Left ventricle myocardium inferior (tissue), 1 donor: ENCODE results near the gene IL16. TPM values are rescaled to one million over a fixed set of nuclear protein-coding genes. Genes with fewer than 3 reads are reported as not detected.
A peak's percentile ranks its signal among the peaks of the same experiment; 100 is the strongest.

Experiments used
- DNase-seq: peaks from one replicate; pipeline ENCODE4 v3.0.0-alpha.2; 2020
- H3K27ac ChIP-seq: fragments of 200-600 bp; replicated peaks from 2 replicates; pipeline ENCODE4 v1.8.0; 2021
- H3K27me3 ChIP-seq: fragments of 200-600 bp; 2 replicates; pipeline ENCODE4 v1.8.0; 2021; ENCODE audit warnings: low read depth
- H3K36me3 ChIP-seq: fragments of 200-600 bp; 2 replicates; pipeline ENCODE4 v1.8.0; 2021
- H3K4me1 ChIP-seq: fragments of 200-600 bp; 2 replicates; pipeline ENCODE4 v1.8.0; 2021
- H3K4me3 ChIP-seq: fragments of 200-600 bp; 2 replicates; pipeline ENCODE4 v1.8.0; 2021; ENCODE audit warnings: mild to moderate bottlenecking, moderate library complexity
- H3K9me3 ChIP-seq: fragments of 200-600 bp; replicated peaks from 2 replicates; pipeline ENCODE4 v1.8.0; 2021
- intact Hi-C: fragments of 100-400 bp; cut with micrococcal nuclease; formaldehyde crosslinking; loops from one replicate; pipeline ENCODE4 v1.11.0; 2022
- total RNA-seq: library from RNA; stranded (reverse); fragmentation: NEBNext Ultra II Directional; extraction: Animal tissue kit (Norgen Biotek cat#: 25700); gene quantifications from one replicate; pipeline ENCODE4 v1.2.1, GENCODE V29; 2021
- TF ChIP-seq, protein P1 (sequence below): fragments of 200-600 bp; IDR thresholded peaks from 2 replicates; pipeline ENCODE4 v1.8.0; 2021; ENCODE audit warnings: antibody characterized with exemption, mild to moderate bottlenecking, borderline replicate concordance
- donor health status: DM: no; HTN: yes; CAD: no; lungs with severe emphysema.

Gene IL16
- total RNA-seq, 1 donor from 2014 or later, result 3.8 TPM

DNA sequence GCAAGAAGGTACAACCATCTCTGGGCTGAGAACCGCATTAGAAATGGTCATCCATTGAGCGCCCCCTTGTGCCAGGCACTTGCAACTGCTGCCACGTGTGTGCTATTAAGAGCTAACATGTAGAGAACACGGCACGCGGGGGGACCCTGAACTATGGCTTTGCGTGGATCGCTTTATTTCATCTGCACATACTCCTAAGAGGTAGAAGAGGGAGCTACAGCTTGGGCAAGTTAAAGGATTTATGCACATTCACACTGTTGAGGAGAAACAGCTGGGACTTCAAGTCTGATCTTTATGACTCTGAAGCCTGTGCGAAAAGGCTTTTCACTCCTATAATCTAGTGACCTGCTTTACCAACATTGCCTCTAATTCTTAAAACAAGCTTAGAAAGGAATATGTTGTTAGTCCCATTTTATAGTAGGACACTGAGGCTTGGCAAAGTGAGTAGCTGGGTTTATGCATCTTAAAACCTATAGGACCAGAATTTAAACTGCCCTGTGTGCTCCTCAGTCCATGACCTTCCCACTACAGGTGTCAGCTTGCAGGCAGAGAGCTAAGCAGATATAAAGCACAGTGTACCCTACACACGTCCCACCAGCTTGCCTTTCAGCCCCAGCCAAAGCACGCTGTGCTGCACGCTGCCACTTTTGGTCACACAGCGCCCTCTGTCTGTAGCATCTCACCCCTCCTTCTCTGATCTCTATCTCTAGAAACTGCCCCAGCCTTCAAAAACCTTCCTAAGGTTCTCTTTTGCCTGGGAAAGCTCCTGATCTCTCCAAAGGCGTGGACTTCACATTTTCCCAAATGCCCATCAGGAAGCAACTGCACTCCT lies 69.5 kb downstream of the IL16 start:
- peaks cover 10% of the 10 kb centered on the region for H3K27me3 ChIP-seq
- no peak overlapping the region for H3K27ac ChIP-seq
- peak overlapping the region; percentile 18 for H3K4me3 ChIP-seq
- peaks cover 12% of the 10 kb centered on the region for H3K36me3 ChIP-seq
- peak; percentile 78 for DNase-seq
- no peaks in the 10 kb centered on the region for H3K9me3 ChIP-seq
- TF ChIP-seq, protein P1, sequence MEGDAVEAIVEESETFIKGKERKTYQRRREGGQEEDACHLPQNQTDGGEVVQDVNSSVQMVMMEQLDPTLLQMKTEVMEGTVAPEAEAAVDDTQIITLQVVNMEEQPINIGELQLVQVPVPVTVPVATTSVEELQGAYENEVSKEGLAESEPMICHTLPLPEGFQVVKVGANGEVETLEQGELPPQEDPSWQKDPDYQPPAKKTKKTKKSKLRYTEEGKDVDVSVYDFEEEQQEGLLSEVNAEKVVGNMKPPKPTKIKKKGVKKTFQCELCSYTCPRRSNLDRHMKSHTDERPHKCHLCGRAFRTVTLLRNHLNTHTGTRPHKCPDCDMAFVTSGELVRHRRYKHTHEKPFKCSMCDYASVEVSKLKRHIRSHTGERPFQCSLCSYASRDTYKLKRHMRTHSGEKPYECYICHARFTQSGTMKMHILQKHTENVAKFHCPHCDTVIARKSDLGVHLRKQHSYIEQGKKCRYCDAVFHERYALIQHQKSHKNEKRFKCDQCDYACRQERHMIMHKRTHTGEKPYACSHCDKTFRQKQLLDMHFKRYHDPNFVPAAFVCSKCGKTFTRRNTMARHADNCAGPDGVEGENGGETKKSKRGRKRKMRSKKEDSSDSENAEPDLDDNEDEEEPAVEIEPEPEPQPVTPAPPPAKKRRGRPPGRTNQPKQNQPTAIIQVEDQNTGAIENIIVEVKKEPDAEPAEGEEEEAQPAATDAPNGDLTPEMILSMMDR, result peak; percentile 83
- intact Hi-C loops, result loop anchor here (5.0 to 10.0 kb wide), 3 partner anchors 114 to 271 kb away; no protein-coding TSS in a partner anchor
- peaks cover 20% of the 10 kb centered on the region for H3K4me1 ChIP-seq

DNA sequence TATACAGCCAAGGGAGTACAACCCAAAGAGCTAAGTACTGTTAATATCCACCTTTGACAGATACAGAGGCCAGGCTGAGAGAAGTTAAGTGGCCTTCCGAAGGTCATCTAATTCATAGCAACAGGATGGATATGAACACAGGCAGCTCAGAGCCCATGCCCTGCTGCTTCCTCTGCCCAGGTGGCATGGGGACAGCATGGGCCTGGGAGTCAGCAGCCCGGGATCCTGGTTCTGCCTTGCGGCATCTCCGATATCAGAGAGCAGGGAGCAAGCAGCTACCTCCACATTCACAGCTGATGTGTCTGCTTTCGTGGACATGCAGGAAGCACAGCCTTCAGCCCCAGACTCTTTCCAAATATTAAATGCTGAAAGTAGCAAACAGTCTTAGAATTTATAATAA lies 71.7 kb downstream of the IL16 start:
- intact Hi-C loops, result loop anchor here (5.0 to 10.0 kb wide), 3 partner anchors 116 to 274 kb away; no protein-coding TSS in a partner anchor
- DNase-seq, result no peak

DNA sequence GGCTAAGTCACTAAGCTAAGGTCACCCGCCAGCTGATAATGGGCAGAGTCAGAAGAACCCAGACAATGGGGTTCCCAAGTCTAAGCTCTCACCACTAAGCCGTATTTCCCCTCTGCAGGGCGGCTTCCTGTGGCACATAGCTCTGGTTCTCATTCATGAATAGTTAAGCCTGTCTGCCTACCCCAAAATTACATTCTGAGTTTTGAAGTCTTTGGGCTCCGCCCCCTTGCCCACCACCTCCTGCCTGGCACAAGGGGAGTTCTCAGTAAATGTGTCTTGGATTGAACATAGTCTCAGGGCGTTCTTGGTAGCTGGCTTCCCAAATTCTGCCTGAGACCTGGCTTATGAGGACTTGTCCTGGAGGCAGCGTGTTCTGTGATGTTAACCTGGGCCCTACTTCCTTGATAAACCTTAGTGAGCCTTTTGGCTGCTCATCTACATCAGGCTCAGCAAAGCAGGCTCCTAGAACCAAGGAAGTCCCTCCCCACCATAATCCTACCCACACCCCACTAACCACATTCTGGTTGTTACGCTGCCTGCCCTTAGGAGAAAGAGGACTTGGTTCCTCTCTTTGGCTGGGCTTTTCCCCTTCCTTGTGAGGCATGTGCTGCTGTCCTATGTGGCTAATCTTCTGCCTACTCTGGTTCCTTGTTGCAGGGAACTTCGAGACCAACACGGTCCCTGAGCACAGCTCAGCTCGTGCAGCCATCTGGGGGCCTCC lies 72.4 kb downstream of the IL16 start:
- no peak overlapping the region for H3K27ac ChIP-seq
- no peak for DNase-seq
- no peaks in the 10 kb centered on the region for H3K9me3 ChIP-seq
- peaks cover 20% of the 10 kb centered on the region for H3K4me1 ChIP-seq
- H3K36me3 ChIP-seq, result peaks cover 15% of the 10 kb centered on the region
- no peak overlapping the region for H3K4me3 ChIP-seq
- H3K27me3 ChIP-seq, result peaks cover 3% of the 10 kb centered on the region
- TF ChIP-seq, protein P1, result no peak
- intact Hi-C loops, result loop anchor here (5.0 to 10.0 kb wide), 3 partner anchors 117 to 274 kb away; no protein-coding TSS in a partner anchor

More for the DNA sequence above, 71.7 kb downstream of the IL16 start:
- TF ChIP-seq, protein P1, result no peak
- Histone ChIP-seq H3K4me1 (peaks cover 20% of the 10 kb centered on the region), H3K9me3 (no peaks in the 10 kb centered on the region), H3K4me3 (no peak overlapping the region), H3K27me3 (peaks cover 9% of the 10 kb centered on the region), H3K27ac (no peak overlapping the region), H3K36me3 (peaks cover 12% of the 10 kb centered on the region)

DNA sequence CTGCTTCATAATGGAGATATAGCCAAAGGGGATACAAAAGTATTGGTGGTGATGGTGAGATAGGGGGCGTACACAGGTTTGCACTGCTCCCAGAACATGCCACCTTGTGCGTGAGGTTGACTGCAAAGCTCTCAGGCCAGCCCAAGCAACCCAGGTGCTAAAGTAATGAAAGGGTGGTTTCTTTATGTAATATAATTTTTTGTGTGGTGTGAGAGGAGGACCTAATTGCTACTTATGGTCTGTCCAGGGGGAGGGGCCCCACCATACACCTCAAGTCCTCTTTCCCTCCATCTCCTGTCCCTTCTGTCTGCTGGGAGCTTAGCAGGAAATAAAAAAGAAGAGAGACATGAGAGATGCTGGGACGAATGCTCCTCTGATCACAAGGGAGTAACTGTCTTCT lies 73.5 kb downstream of the IL16 start:
- Histone ChIP-seq H3K27me3 (no peaks in the 10 kb centered on the region), H3K9me3 (no peaks in the 10 kb centered on the region), H3K27ac (no peak overlapping the region), H3K4me1 (peaks cover 18% of the 10 kb centered on the region), H3K36me3 (peaks cover 15% of the 10 kb centered on the region), H3K4me3 (no peak overlapping the region)
- TF ChIP-seq, protein P1, result no peak
- DNase-seq, result no peak
- intact Hi-C loops, result loop anchor here (10.0 kb wide), 1 partner anchor 65 kb away; no protein-coding TSS in a partner anchor

DNA sequence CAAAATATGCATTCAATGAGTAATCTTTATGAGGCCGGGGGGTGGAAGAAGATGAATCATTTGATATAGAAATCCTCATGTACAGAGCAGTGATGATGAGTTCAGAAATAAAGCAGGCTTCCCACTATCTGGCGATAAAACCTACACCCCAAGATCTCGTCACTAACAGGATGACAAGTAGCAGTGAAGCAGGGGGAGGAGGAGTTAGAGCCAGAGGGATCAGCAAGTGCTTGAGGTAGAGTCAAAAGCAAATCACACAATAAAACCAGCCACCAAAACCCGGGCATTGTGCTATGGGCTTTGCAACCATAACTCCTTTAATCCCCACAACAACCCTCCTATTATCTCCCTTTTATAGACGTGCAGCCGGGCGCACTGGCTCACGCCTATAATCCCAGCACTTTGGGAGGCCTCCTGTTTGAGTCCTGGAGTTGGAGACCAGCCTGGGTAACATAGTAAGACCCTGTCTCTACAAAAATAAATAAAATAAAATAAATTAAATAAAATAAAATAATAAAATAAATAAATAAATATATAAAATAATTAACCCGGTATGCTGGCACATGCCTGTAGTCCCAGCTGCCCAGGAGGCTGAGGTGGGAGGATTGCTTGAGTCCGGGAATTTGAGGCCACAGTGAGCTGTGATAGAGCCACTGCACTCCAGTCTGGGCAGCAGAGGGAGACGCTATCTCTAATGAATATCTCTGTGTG lies 74.3 kb downstream of the IL16 start:
- Histone ChIP-seq H3K4me1 (peaks cover 10% of the 10 kb centered on the region), H3K4me3 (no peak overlapping the region), H3K9me3 (no peaks in the 10 kb centered on the region), H3K36me3 (peaks cover 15% of the 10 kb centered on the region), H3K27ac (no peak overlapping the region), H3K27me3 (no peaks in the 10 kb centered on the region)
- no peak for DNase-seq
- intact Hi-C loops, result loop anchor here (10.0 kb wide), 1 partner anchor 64 kb away; no protein-coding TSS in a partner anchor
- TF ChIP-seq, protein P1, result no peak
